ENCODE measurements around the gene GPC6.

GPC6 gene

GRCh38 chr13:94414141-94414540, 1187.5 kb downstream of the GPC6 start:
- DNase-seq (ENCODE audit: low read depth) = no peak

GRCh38 chr13:94414708-94415107, 1188.1 kb downstream of the GPC6 start:
- DNase-seq (ENCODE audit: low read depth) = no peak

GRCh38 chr13:94415500-94416237, 1189.1 kb downstream of the GPC6 start:
- no peak for DNase-seq (ENCODE audit: low read depth)

GRCh38 chr13:94416454-94417080, 1190.0 kb downstream of the GPC6 start:
- DNase-seq (ENCODE audit: low read depth) = no peak

- no peak for DNase-seq (ENCODE audit: low read depth)
Observed at GRCh38 chr13:94417294-94417693, 1190.7 kb downstream of the GPC6 start.

GRCh38 chr13:94419304-94419924, 1192.8 kb downstream of the GPC6 start:
- DNase-seq (ENCODE audit: low read depth) = peak; percentile 56

- no peak for DNase-seq (ENCODE audit: low read depth)
Observed at GRCh38 chr13:94419925-94420305, 1193.3 kb downstream of the GPC6 start.

- DNase-seq (ENCODE audit: low read depth) = no peak
Observed at GRCh38 chr13:94427313-94427953, 1200.8 kb downstream of the GPC6 start.

- no peak for DNase-seq (ENCODE audit: low read depth)
Observed at GRCh38 chr13:94431574-94431973, 1205.0 kb downstream of the GPC6 start.

GRCh38 chr13:94431987-94432386, 1205.4 kb downstream of the GPC6 start:
- DNase-seq (ENCODE audit: low read depth) = no peak

GRCh38 chr13:94433055-94433961, 1206.7 kb downstream of the GPC6 start:
- DNase-seq (ENCODE audit: low read depth) = no peak

GRCh38 chr13:94435604-94436226, 1209.1 kb downstream of the GPC6 start:
- DNase-seq (ENCODE audit: low read depth) = no peak

GRCh38 chr13:94444826-94445225, 1218.2 kb downstream of the GPC6 start:
- no peak for DNase-seq (ENCODE audit: low read depth)

- DNase-seq (ENCODE audit: low read depth) = no peak
Observed at GRCh38 chr13:94454334-94454733, 1227.7 kb downstream of the GPC6 start.

GRCh38 chr13:94454906-94455305, 1228.3 kb downstream of the GPC6 start:
- DNase-seq (ENCODE audit: low read depth) = no peak

- DNase-seq (ENCODE audit: low read depth) = no peak
Observed at GRCh38 chr13:94455414-94455813, 1228.8 kb downstream of the GPC6 start.
